K562 (cell line): ENCODE results near the gene SLC11A1. TPM values are rescaled to one million over a fixed set of nuclear protein-coding genes. Genes with fewer than 3 reads are reported as not detected.

Experiments used
- ATAC-seq: fragments of 200-7000 bp; cut with Tn5 transposase; 3 replicates; pipeline ENCODE4 v1.9.1; 2020; ENCODE audit warnings: moderate library complexity
- BruUV-seq: library from RNA; stranded (reverse); fragments of 400-500 nt; replicated peaks from 2 replicates; lab custom pipeline; 2021; lab: Mats Ljungman, UMichigan
- CTCF ChIA-PET: fragments of 300-600 bp; formaldehyde crosslinking; extraction: SDS; loops from one replicate; lab custom pipeline; 2021; ENCODE audit warnings: low intra/inter-chr PET ratio; lab: Yijun Ruan, JAX
- POLR2A ChIA-PET: fragments of 300-600, 350-650 bp; sonication (Branson Sonifier 250); formaldehyde crosslinking; extraction: SDS; loops from one replicate; lab custom pipeline; 2021; ENCODE audit warnings: antibody characterized with exemption, inconsistent platforms; lab: Yijun Ruan, JAX
- DNase-seq, 4 experiments: peaks; one replicate each; pipeline versions ENCODE4 v3.0.0 to v3.0.0-alpha.2; 2011 to 2018; ENCODE audit warnings: low spot score in 3 of 4, mixed read lengths in 3 of 4; ENCODE audit errors: extremely low read depth in 1 of 4
- FAIRE-seq: peaks from 2 replicates; lab custom pipeline; 2011; peaks lifted over from hg19 to GRCh38; lab: Jason Lieb, UNC
- H2AFZ ChIP-seq: 2 replicates; pipeline ENCODE4 v1.6.0; 2011; ENCODE audit warnings: low read depth, low read length, control low read depth, inconsistent platforms
- H3K27ac ChIP-seq: fragments of 200-600 bp; 3 replicates; pipeline ENCODE4 v1.8.0; 2011; ENCODE audit warnings: low read depth, mild to moderate bottlenecking, control low read depth, inconsistent platforms, low read length, moderate library complexity, mixed read lengths; ENCODE audit errors: extremely low read depth
- H3K27me3 ChIP-seq, 2 experiments: fragments of 300-600 bp in 1 of 2; 2 replicates in 1 of 2; 3 replicates in 1 of 2; pipeline versions ENCODE4 v1.6.0 to v1.8.0; 2011; ENCODE audit warnings: inconsistent platforms in 2 of 2, low read length in 2 of 2, mild to moderate bottlenecking in 1 of 2, mixed read lengths in 1 of 2, moderate library complexity in 1 of 2; ENCODE audit not compliant: control insufficient read depth in 2 of 2, insufficient read depth in 2 of 2
- H3K36me3 ChIP-seq: fragments of 300-600 bp; 3 replicates; pipeline ENCODE4 v1.8.0; 2011; ENCODE audit warnings: mild to moderate bottlenecking, low read length, inconsistent platforms; ENCODE audit not compliant: control insufficient read depth, insufficient read depth
- H3K4me1 ChIP-seq, 2 experiments: fragments of 200-600 bp in 1 of 2; replicated peaks in 1 of 2; 2 replicates in 1 of 2; 3 replicates in 1 of 2; pipeline versions ENCODE4 v1.5.1 to v1.8.0; 2011; ENCODE audit warnings: inconsistent platforms in 2 of 2, low read length in 2 of 2, mild to moderate bottlenecking in 1 of 2, mixed read lengths in 1 of 2, moderate library complexity in 1 of 2; ENCODE audit not compliant: control insufficient read depth in 2 of 2, insufficient read depth in 2 of 2
- H3K4me2 ChIP-seq: 2 replicates; pipeline ENCODE4 v1.6.1; 2011; ENCODE audit warnings: low read length, control low read depth, inconsistent platforms, mixed read lengths; ENCODE audit not compliant: insufficient read depth
- H3K4me3 ChIP-seq: fragments of 200-600 bp; sonication (generic), shearing (Covaris generic); 2 replicates; pipeline ENCODE4 v1.5.1; 2016; ENCODE audit warnings: control low read depth, inconsistent platforms
- H3K79me2 ChIP-seq: fragments of 200-600 bp; 3 replicates; pipeline ENCODE4 v1.8.0; 2011; ENCODE audit warnings: low read length, inconsistent platforms; ENCODE audit not compliant: control insufficient read depth, insufficient read depth
- H3K9ac ChIP-seq, 2 experiments: 2 replicates each; pipeline versions ENCODE4 v1.6.0 to v1.6.1; 2011; ENCODE audit warnings: low read depth in 2 of 2, low read length in 2 of 2, control low read depth in 1 of 2, inconsistent platforms in 1 of 2, mild to moderate bottlenecking in 1 of 2, mixed read lengths in 1 of 2; ENCODE audit not compliant: insufficient read depth in 1 of 2
- H3K9me1 ChIP-seq: one replicate; pipeline ENCODE4 v1.6.0; 2011; ENCODE audit warnings: inconsistent platforms, mild to moderate bottlenecking, low read length, moderate library complexity; ENCODE audit not compliant: control insufficient read depth, insufficient read depth
- H3K9me3 ChIP-seq: replicated peaks from 2 replicates; pipeline ENCODE4 v1.5.1; 2011; ENCODE audit warnings: low read depth, low read length, inconsistent platforms; ENCODE audit not compliant: control insufficient read depth, insufficient read depth
- H4K20me1 ChIP-seq: replicated peaks from 2 replicates; pipeline ENCODE4 v1.6.1; 2011; ENCODE audit warnings: low read length, inconsistent platforms, mixed read lengths; ENCODE audit not compliant: control insufficient read depth, insufficient read depth
- BDP1 ChIP-seq: IDR thresholded peaks from 3 replicates; pipeline ENCODE4 v1.6.1; 2011; ENCODE audit not compliant: insufficient read length, insufficient read depth
- CTBP1 ChIP-seq: fragments of 450-650 bp; IDR thresholded peaks from 2 replicates; pipeline ENCODE4 v1.6.1; 2016; ENCODE audit warnings: borderline replicate concordance
- TBL1XR1 ChIP-seq, 2 experiments: IDR thresholded peaks; 2 replicates each; pipeline ENCODE4 v1.6.1; 2012; ENCODE audit warnings: improper control_type of control experiment in 2 of 2, low read length in 2 of 2, mild to moderate bottlenecking in 1 of 2
- YY1 ChIP-seq, 3 experiments: IDR thresholded peaks; 2 replicates each; pipeline ENCODE4 v1.6.1; 2011; ENCODE audit warnings: low read length in 2 of 3, mild to moderate bottlenecking in 2 of 3, moderate library complexity in 2 of 3, borderline replicate concordance in 1 of 3, control low read depth in 1 of 3, low read depth in 1 of 3; ENCODE audit not compliant: insufficient read depth in 3 of 3, insufficient replicate concordance in 2 of 3, control insufficient read depth in 1 of 3, insufficient read length in 1 of 3; ENCODE audit errors: extremely low read depth in 1 of 3
- WGBS: fragments of 100-300 bp; shearing (Covaris generic); methylation state at CpG from one replicate; pipeline ENCODE4 v1.1.6; 2016; ENCODE audit warnings: low coverage, mixed read lengths; ENCODE audit not compliant: insufficient coverage; ENCODE audit errors: missing lambda C conversion rate; 5-methylcytosine and 5-hydroxymethylcytosine counted together
- in situ Hi-C: fragments of 300-500 bp; cut with MboI; formaldehyde crosslinking; loops from 4 replicates; pipeline ENCODE4 v1.15.0; 2018; ENCODE audit warnings: inconsistent platforms, mixed read lengths
- intact Hi-C: fragments of 100-400 bp; cut with micrococcal nuclease; formaldehyde crosslinking; loops from 2 replicates; pipeline ENCODE4 v1.14.2; 2022
- polyA plus RNA-seq, 8 experiments: library from polyadenylated mRNA; depleted of rRNA in 4 of 8; stranded (reverse) in 5 of 8; unstranded in 3 of 8; fragments of >200 nt; fragmentation: Nextera tagmentation in 2 of 8; fragmentation: Illumina TruSeq in 1 of 8; extraction: Ambion mirVana in 2 of 8; extraction: Trizol in 1 of 8; gene quantifications; 2 replicates each; pipeline versions ENCODE4 v1.2.1 to v1.2.3, GENCODE V29; 2011 to 2014; ENCODE audit warnings: inconsistent platforms in 1 of 8, missing spikeins in 1 of 8
- total RNA-seq, 7 experiments: library from RNA; depleted of rRNA in 6 of 7; stranded (reverse); fragments of >200 nt in 6 of 7; fragmentation: Illumina TruSeq in 2 of 7; extraction: Trizol in 2 of 7; gene quantifications; 2 replicates each; pipeline versions ENCODE4 v1.2.1 to v1.2.3, GENCODE V29; 2011 to 2021; ENCODE audit warnings: low replicate concordance in 1 of 7
- TF ChIP-seq, protein P1 (sequence below): fragments of 200-400 bp; formaldehyde crosslinking; IDR thresholded peaks from 2 replicates; pipeline ENCODE4 v1.6.1; 2017; ENCODE audit warnings: mild to moderate bottlenecking, low read depth, low read length, moderate library complexity
- TF ChIP-seq, protein P2 (sequence below), 2 experiments: IDR thresholded peaks in 1 of 2; conservative IDR thresholded peaks in 1 of 2; 2 replicates each; pipeline ENCODE4 v1.6.1; 2016; ENCODE audit warnings: low read depth in 2 of 2, mild to moderate bottlenecking in 1 of 2, missing compliant biosample characterization in 1 of 2, missing genetic modification characterization in 1 of 2, moderate library complexity in 1 of 2
- TF ChIP-seq, protein P3 (sequence below): fragments of 250-450 bp; sonication (Bioruptor Pico); IDR thresholded peaks from 2 replicates; pipeline ENCODE4 v1.9.0; 2021; ENCODE audit warnings: mild to moderate bottlenecking
- TF ChIP-seq, protein P4 (sequence below): fragments of 450-650 bp; IDR thresholded peaks from 2 replicates; pipeline ENCODE4 v1.6.1; 2016

Gene SLC11A1
- total and polyA plus RNA-seq, 9 of the 15 experiments (the other 6 are each of a cell fraction or from before 2014, with no cell fraction given): 0.35 to 1.6 (median 0.65) TPM

DNA sequence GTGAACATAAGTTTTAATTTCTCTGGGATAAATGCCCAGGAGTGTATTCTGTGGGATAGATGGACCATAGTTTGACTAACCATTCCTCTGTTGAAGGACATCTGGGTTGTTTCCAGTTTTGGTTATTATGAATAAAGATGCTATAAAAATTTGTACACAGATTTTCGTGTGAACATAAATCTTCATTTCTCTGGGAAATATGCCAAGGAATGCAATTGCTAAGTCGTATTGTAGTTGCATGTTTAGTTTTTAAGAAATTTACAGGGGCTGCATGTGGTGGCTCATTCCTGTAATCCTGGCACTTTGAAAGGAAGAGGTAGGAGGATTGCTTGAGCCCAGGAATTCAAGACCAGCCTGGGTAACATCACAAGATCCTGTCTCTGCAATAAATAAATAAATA, 6.9 kb upstream of the SLC11A1 start (continued):
- TF ChIP-seq, protein P1, sequence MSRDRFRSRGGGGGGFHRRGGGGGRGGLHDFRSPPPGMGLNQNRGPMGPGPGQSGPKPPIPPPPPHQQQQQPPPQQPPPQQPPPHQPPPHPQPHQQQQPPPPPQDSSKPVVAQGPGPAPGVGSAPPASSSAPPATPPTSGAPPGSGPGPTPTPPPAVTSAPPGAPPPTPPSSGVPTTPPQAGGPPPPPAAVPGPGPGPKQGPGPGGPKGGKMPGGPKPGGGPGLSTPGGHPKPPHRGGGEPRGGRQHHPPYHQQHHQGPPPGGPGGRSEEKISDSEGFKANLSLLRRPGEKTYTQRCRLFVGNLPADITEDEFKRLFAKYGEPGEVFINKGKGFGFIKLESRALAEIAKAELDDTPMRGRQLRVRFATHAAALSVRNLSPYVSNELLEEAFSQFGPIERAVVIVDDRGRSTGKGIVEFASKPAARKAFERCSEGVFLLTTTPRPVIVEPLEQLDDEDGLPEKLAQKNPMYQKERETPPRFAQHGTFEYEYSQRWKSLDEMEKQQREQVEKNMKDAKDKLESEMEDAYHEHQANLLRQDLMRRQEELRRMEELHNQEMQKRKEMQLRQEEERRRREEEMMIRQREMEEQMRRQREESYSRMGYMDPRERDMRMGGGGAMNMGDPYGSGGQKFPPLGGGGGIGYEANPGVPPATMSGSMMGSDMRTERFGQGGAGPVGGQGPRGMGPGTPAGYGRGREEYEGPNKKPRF: no peak

DNA sequence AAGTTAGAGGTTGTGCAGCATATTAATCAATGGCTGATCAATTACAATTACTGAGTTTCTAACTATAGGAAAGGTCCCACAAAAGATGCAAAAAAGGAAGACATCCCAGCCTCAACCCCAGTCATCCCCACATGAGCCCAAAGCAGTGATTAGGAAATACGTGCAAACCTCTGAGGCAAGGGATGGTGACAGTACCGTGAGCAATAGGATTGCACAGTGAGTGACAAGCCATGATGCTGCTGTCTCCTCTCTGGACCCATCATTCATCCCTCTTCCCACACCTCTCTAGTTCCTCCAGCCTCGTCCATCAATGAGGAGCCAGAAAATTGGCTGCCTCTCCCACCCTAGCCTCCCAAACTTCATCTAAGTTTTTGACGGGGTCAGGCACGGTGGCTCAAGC, 4.0 kb upstream of the SLC11A1 start:
- Histone ChIP-seq H3K79me2 (no peaks in the 10 kb centered on the region), H3K9me1 (no peaks in the 10 kb centered on the region), H3K9me3 (no peaks in the 10 kb centered on the region), H2AFZ (no peak overlapping the region), H4K20me1 (no peaks in the 10 kb centered on the region), H3K9ac (no peak overlapping the region), H3K27ac (no peak overlapping the region), H3K4me2 (no peak overlapping the region), H3K36me3 (no peaks in the 10 kb centered on the region), H3K27me3 (no peaks in the 10 kb centered on the region), H3K4me3 (no peak overlapping the region), H3K4me1 (peaks cover 0 to 2% of the 10 kb centered on the region in 2 experiments; a peak in 1 of 5 replicates)
- intact Hi-C loops (no loop called here), in situ Hi-C loops (no loop called here)
- DNase-seq (no peak), ATAC-seq (peak; percentile 40; the same call in 2 of the 3 replicates), FAIRE-seq (no peak)
- WGBS: 33% methylated on average over 4 of the region's 5 CpGs
- POLR2A ChIA-PET: no interaction called here
- CTCF ChIA-PET: no interaction called here
- BruUV-seq: no TSS peak
- TF ChIP-seq, protein P2, sequence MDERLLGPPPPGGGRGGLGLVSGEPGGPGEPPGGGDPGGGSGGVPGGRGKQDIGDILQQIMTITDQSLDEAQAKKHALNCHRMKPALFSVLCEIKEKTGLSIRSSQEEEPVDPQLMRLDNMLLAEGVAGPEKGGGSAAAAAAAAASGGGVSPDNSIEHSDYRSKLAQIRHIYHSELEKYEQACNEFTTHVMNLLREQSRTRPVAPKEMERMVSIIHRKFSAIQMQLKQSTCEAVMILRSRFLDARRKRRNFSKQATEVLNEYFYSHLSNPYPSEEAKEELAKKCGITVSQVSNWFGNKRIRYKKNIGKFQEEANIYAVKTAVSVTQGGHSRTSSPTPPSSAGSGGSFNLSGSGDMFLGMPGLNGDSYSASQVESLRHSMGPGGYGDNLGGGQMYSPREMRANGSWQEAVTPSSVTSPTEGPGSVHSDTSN (CRISPR knock-in tag; IDR thresholded peaks at IDR 0.05; ENCODE audit: low read depth): no peak
- TF ChIP-seq, protein P2 (tag; conservative IDR thresholded peaks at IDR 0.05; ENCODE audit: low read depth): no peak
- TF ChIP-seq BDP1: no peak
- TF ChIP-seq, protein P3, sequence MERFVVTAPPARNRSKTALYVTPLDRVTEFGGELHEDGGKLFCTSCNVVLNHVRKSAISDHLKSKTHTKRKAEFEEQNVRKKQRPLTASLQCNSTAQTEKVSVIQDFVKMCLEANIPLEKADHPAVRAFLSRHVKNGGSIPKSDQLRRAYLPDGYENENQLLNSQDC (CRISPR knock-in tag): no peak
- no peak for TF ChIP-seq YY1 (IDR thresholded peaks at IDR 0.05; ENCODE audit: borderline replicate concordance in 1 of 3, control insufficient read depth in 1 of 3, extremely low read depth in 1 of 3, insufficient read depth in 3 of 3, insufficient read length in 1 of 3, insufficient replicate concordance in 2 of 3, low read depth in 1 of 3, low read length in 2 of 3)
- TF ChIP-seq, protein P4, sequence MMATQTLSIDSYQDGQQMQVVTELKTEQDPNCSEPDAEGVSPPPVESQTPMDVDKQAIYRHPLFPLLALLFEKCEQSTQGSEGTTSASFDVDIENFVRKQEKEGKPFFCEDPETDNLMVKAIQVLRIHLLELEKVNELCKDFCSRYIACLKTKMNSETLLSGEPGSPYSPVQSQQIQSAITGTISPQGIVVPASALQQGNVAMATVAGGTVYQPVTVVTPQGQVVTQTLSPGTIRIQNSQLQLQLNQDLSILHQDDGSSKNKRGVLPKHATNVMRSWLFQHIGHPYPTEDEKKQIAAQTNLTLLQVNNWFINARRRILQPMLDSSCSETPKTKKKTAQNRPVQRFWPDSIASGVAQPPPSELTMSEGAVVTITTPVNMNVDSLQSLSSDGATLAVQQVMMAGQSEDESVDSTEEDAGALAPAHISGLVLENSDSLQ: peak; percentile 58
- TF ChIP-seq TBL1XR1 (IDR thresholded peaks at IDR 0.05; ENCODE audit: low read length in 2 of 2): no peak
- TF ChIP-seq CTBP1: peak; percentile 23; the same call in 1 of the 2 replicates
